HL-60 (cell line): ENCODE data around the gene ELF2.
"Not testable (repeated sequence)": the region's sequence is repeated elsewhere in the genome, so short reads cannot be mapped to it uniquely, and the experiment has no call there.

ENCODE experiments used
- DNase-seq, 2 experiments: peaks; one replicate each; pipeline ENCODE4 v3.0.0-alpha.2; 2010 to 2020; ENCODE audit warnings: low read depth in 1 of 2, low spot score in 1 of 2
- H3K27ac ChIP-seq: fragments of 250-450 bp; sonication (Bioruptor Pico); replicated peaks from 2 replicates; pipeline ENCODE4 v1.5.1; 2020; ENCODE audit warnings: mild to moderate bottlenecking, moderate library complexity
- H3K27me3 ChIP-seq: fragments of 250-450 bp; sonication (Bioruptor Pico); 2 replicates; pipeline ENCODE4 v1.5.1; 2021; ENCODE audit warnings: mild to moderate bottlenecking, moderate library complexity; ENCODE audit not compliant: insufficient read depth, poor library complexity, severe bottlenecking
- H3K4me3 ChIP-seq: replicated peaks from 2 replicates; pipeline ENCODE4 v1.5.1; 2011; ENCODE audit warnings: mild to moderate bottlenecking, control low read depth, low read length; ENCODE audit not compliant: insufficient read depth
- CTCF ChIP-seq: IDR thresholded peaks from one replicate; pipeline ENCODE4 v1.5.1; 2011; ENCODE audit warnings: low read length, control low read depth, inconsistent platforms; ENCODE audit not compliant: insufficient read depth
- GABPA ChIP-seq: IDR thresholded peaks from 2 replicates; pipeline ENCODE4 v1.6.1; 2012; ENCODE audit warnings: low read depth
- POLR2AphosphoS5 ChIP-seq: IDR thresholded peaks from 2 replicates; pipeline ENCODE4 v1.6.1; 2012; ENCODE audit warnings: low read depth
- REST ChIP-seq: IDR thresholded peaks from 2 replicates; pipeline ENCODE4 v1.6.1; 2012; ENCODE audit warnings: low read depth; ENCODE audit not compliant: insufficient replicate concordance
- SPI1 ChIP-seq: IDR thresholded peaks from 2 replicates; pipeline ENCODE4 v1.6.1; 2012; ENCODE audit warnings: low read depth, mild to moderate bottlenecking, borderline replicate concordance

ELF2 gene

GRCh38 chr4:139118365-139118764 is 58.7 kb downstream of the ELF2 start:
- no peak for TF ChIP-seq SPI1
- TF ChIP-seq REST, result no peak
- TF ChIP-seq CTCF, result no peak
- no peak for TF ChIP-seq GABPA
- no peak for TF ChIP-seq POLR2AphosphoS5
- Histone ChIP-seq H3K4me3 (no peak overlapping the region), H3K27me3 (no peaks in the 10 kb centered on the region), H3K27ac (no peak overlapping the region)
- no peak for DNase-seq

- Histone ChIP-seq H3K4me3 (no peak overlapping the region), H3K27ac (no peak overlapping the region), H3K27me3 (no peaks in the 10 kb centered on the region)
- TF ChIP-seq REST, result no peak
- no peak for TF ChIP-seq CTCF
- no peak for TF ChIP-seq SPI1
- no peak for TF ChIP-seq GABPA
- TF ChIP-seq POLR2AphosphoS5, result no peak
- DNase-seq, result no peak
These were observed 61.8 kb downstream of the ELF2 start for GRCh38 chr4:139115226-139115625.

GRCh38 chr4:139114795-139115194 is 62.2 kb downstream of the ELF2 start:
- not testable (repeated sequence) for H3K27ac ChIP-seq, DNase-seq, H3K27me3 ChIP-seq, H3K4me3 ChIP-seq

- H3K4me3 ChIP-seq, result no peak overlapping the region
- DNase-seq, result no peak
- TF ChIP-seq SPI1 (no peak), POLR2AphosphoS5 (no peak), REST (no peak), GABPA (no peak), CTCF (no peak)
- H3K27ac ChIP-seq, result no peak overlapping the region
- no peaks in the 10 kb centered on the region for H3K27me3 ChIP-seq
These were observed 64.4 kb downstream of the ELF2 start for GRCh38 chr4:139112650-139113049.
